Measurements from ENCODE around the gene APOBEC3H.

APOBEC3H gene

DNA sequence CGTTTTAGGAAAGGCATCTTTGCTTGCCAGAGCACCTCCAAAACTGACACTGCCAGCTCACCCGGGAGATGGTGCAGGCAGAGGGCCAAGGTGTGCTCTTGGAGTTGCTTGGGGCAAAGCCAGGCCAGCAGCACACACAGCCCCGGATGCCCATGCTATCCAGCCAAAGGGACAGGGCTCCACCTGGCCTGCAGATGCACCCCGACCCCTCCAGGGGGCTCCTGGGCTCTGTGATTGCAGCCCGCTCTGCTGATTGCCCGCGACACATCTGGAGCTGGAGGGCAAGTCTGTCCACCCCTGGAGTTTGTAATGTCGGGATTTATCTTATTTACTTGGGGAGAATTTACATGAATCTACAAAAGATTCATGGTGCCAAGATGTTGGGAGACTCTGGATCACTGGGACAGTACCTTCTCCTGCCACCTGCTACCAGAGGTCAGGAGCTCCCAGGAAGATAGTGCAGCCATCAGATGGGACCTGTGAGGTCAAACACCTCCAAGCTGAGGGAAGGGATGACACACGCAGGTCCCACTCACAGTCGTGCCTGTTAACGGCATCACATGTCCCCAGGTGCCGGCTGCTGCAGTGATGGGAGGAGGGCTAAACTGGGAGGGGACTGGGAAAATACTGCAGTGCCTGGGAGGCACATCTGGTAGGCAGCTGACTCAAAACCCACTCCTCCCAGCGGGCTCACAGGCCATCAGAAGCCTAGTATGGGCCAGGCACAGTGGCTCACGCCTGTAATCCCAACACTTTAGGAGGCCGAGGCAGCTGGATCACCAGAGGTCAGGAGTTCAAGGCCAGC, 38.2 kb downstream of the APOBEC3H start:
- no peak for DNase-seq (ENCODE audit: low read depth)

DNA sequence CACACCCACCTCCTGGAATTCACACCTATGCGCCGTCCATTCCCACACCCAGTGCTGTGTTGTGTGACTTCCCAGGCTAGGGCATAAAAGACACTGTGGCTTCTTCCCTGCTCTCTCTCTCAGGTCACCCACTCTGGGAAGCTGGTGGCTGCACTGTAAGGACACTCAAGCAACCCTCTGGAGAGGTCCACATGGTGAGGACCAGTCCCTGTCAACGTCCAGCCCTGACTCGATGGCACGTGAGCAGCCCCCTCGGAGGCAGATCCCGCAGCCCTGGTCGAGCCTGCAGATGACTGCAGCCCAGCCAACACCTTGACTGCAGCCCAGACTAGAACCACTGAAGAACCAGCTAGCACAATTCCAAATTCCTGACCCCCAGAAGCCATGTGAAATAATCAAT, 39.3 kb downstream of the APOBEC3H start:
- no peak for DNase-seq (ENCODE audit: low read depth)

DNA sequence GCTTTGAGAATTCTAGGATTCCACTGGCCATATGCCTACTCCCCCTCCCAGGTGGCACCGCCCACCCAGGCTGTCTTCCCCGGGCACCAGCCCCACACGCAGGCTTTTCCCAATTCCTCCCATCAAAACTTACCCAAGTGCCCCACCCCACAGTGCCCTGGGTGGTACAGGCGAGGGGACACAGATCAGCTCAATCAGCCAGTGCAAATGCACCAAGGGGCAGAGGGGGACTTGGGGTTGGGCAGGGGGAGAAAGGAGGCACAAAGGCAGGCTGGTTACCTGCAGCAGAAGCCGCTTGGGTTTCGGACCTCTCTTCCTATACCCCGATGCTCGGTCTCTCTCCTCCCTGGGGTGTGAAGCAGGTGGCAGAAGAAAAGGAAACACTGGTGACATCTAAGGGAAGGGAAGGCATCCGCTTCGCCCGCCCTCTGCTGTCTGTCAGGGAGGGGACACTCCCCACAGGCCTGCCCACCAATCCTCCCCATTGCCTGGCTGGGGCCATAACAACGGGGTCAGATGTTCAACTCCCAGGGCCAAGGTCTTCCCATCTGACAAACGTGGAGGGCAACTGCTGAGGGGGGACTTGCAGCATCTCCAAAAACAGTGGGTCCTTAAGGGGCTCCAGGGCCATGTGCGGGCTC, 41.4 kb downstream of the APOBEC3H start:
- no peak for DNase-seq (ENCODE audit: low read depth)

DNA sequence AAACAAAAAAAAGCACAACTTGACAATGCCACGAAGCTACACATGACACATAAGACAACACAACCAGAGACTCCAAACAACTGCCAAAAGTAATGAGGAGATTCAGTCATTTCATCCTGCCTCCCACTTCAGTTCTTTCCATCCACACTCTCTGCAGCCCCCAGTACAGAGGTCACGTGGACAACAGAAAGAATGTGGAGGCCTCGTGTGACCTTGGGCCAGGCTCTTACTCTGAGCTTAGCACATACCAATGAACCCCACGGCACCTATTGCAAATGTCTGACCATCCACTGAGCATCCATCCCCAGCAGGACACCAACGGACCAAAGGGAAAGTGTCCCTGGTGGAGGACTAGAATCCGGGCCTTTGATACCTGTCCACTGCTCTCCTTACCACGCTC, 42.9 kb downstream of the APOBEC3H start:
- DNase-seq (ENCODE audit: low read depth): no peak

DNA sequence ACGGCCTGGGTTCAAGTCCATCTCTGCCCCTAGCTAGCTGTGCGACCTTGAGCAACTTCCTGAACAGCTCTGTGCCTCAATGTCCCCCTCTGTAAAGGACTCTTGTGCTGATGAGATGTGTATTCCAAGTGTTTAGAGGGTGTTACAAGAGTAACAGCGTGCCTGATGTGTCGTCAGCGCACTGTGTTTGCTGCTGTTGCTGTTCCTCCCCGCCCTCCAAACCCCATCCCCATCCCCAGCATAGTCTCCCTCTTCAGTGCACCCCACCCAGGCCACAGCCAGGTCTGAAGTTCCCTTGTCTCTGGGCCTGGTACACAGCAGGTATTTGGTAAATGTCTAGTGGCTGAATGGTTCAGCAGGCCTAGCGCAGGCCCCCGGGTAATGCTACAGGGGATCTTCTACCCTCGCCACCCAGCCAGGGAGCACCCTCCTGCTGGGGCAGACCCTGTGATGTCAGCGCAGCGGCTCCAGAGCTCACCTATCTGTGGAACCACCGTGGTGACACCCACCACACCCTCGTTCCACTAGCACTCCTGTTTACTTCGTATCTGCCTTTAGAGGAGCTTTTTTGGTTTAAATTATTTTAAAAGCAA, 45.1 kb downstream of the APOBEC3H start:
- DNase-seq (ENCODE audit: low read depth): no peak

DNA sequence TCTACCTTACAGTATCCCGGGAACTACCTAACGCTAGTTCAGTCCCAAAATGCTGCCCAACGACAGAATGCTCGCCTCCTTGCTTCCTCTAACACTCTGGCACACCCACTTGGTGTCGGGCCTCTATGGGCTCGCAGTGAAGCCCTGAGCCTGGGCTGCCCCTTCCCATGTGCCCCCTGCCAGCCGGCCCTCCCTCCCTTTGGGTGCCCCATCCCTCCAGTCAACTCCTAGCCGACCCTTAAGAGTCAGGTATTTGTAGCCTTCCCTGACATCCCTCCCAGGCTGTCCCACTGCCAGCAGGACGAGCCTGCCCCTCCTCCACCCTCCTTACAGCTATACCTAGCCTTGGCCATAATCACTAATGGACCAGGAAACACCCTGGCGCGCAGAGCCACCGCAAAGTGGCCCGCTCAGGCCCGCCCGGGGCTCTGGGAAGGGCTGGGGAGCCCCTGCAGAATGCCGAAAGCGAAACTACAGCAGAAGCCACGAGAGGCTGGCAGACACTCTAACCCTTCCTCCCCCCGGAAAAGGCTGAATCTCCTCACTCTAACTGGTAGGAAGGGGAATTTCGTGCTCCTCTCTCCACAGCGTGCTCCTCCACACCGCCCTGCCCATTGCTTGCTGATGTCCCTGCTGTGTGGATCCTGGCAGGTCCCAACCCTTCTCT, 47.2 kb downstream of the APOBEC3H start:
- peak; percentile 31 for DNase-seq (ENCODE audit: low read depth)

DNA sequence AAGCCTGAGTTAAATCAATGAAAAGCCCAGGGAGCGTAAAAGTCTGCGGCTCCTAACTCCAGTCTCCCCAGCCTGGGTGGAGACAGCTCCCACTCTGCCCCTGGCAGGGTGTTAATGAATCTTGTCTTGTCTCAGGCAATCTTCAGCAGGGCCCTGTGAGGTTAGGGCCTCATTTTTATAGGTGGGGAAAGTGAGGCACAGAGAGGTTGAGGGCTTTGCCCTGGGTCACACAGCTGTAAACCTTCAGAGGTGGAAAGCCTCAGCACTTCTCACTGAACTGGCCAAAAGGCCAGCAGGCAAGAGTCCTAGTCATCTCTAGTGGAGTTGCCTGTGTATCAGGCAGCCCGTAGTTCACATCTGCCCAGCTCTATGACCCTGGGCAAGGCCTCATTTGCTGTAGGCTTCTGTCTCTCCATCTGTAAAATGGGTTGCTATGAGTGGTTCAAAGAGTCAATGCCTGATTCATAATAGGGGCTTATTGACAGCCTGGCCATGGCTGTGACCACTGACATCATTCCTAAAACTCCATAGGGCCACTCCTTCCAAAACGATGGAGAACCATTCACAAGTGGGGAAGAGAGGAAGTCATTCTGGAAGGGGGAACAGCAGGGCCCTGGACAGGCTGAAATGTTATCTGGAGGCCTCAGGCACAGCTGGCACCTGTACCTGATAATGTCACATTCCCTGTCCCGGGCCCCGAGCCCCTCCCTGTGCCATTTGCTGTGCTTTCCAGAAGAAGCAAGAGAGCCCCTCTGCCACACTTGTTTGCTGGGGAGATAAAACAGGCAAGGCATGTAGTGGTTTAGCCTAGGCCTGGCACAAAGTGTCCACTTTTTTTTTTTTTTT, 49.4 kb downstream of the APOBEC3H start:
- DNase-seq (ENCODE audit: low read depth): no peak

DNA sequence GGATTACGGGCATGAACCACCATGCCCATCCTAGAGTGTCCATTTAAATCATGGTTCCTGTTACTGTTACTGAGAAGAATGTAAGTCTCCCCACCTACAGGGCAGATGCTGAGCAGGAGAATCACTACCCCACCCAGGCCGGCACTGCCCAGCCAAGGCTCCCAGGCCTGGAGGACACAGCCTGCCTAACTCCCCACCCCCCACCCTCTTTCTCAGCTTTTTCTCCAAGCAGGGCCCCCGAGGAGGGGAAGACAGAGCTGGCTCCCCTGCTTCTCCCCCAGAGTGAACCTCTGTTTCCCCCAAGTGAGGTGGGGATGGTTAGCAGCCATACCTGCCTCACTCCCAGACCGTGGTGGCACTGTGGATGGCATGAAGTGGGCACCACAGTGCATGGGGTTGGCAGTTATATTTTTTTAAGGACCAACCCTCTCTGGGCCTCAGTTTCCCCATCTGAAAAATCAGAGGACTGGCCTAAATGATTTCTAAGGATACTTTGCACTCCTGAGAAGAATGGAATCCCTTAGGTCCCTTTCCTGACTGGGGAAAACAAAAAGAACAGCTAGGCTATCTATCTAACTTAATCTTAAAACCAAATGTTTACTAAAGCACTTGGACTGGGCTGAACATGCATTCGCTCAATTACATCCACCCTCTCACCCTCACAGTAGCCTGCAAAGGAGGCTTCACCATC, 50.4 kb downstream of the APOBEC3H start:
- DNase-seq (ENCODE audit: low read depth): no peak

DNA sequence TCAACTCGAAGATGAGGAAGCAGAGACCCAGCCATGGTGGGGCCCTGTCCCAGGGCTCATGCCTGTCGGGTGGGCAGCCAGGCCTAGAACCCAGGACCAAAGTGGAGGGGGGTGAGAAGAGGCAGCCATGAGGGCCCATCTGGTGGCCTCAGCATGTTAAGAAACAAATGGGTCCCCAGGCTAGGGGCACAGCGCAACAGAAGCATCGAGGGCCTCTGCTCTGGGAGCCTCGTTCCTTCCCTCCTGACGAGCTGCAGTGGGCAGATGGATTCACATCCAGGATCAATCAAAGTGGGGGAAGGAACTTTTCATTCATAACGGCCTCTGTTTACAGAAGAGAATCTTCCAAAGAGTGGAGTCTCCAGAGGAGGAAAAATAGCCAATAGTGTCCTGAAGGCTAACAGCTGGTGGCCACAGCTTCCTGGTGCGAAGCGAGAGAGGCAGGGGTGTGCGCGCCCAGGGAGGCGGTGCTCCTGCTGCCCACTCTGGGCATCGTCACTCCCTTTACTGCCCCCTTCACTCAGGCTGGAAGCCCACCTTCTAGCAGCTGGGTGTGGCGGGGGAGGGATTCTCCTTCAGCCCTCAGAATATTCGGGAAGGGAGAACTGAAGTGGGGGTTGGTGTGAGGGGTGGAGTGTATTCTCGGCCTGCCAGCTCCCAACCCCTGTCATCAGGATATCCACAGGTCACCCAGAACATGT, 51.1 kb downstream of the APOBEC3H start:
- no peak for DNase-seq (ENCODE audit: low read depth)

DNA sequence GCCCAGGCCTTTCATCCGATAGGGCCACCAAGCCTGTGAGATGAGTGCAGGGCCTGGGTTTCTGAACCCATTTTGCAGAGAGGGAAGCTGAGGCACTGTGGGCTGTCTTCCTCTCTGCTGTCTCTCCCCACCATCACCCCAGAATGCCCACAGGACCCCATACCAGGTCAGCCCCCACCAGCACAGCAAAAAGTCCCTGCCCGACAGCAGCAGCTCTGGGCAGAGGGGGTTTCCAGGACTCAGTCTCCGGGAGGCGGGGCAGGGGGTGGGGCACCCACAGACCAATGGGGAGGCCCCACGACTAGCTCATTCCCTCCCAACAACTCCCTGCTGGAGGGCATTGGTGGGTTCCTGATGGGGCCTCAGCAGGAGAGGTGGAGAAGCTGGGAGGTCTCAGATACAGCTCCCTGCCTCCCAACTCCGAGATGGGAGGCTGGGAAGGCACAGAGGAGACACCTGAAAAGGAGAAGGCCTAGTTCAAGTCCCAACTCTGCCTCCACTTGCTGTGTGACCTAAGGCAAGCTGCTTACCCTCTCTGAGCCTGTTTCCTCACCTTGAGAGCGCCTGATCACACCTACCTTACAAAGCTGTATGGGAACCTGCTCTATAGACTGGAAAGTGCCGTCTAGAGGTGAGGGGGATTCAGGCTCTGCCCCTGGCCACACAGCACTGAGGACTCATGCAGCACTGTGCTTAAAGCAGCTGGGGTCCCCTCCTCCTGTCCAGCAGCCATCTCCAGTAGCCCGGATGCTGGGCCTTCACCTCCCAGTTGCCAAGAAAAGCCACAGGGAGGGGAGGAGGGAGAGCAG, 51.9 kb downstream of the APOBEC3H start:
- DNase-seq (ENCODE audit: low read depth): peak; percentile 50

DNA sequence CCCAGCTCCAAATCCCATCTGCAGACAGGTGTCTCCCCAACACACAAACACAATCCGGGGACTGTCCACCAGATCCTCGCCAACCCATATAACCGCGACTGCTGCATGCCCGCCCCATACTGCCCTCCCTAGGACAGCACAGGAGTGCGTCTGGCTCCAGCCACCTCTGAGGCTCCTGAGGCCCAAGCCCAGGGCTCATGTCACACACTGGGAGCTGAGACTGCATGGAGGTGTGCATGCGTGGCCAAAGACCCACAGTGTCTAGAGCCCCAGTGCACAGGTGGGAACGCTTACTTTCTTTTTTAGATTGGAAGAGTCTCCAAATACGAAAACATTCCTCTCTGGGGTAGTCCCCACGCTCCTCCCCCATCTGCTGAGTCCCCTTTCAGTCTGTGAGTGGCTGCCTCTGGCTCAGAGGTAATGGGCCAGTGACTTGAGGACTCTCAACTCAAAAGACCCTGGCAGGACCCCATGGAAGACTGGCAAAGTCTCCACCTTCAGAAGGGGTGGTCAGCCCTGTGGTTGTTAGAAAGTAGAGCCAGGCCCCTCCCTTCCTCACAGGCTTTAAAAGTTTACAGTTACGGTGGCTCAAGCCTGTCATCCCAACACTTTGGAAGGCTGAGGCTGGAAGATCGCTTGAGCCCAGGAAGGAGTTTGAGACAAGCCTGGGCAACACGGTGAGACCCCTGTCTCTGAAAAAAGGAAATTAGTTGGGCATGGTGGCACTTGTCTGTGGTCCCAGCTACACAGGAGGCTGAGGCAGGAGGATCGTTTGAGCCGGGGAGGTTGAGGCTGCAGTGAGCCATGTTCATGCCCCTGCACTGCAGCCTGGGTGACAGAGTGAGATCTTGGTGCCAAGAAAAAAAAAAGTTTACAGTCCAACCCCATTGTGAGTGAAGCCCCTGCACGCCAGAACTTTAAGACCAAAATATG, 53.1 kb downstream of the APOBEC3H start:
- DNase-seq (ENCODE audit: low read depth): no peak

DNA sequence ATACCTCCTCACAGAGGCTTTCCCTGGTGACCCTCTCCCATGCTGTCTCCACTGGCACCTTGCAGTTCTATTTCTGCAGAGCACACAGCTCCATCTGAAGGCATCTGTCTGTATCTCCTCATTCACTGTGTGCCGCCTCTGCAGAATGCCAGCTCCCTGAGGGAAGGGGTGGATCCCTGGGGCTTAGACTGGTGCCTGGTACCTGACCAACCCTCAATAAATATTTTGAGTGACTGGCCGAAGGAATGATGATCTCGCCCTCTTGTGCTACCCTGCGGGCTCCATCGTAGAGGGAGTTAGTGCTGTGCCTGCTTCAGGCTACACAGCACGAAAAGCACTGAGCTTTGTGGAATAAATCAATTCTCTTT, 53.8 kb downstream of the APOBEC3H start:
- no peak for DNase-seq (ENCODE audit: low read depth)

DNA sequence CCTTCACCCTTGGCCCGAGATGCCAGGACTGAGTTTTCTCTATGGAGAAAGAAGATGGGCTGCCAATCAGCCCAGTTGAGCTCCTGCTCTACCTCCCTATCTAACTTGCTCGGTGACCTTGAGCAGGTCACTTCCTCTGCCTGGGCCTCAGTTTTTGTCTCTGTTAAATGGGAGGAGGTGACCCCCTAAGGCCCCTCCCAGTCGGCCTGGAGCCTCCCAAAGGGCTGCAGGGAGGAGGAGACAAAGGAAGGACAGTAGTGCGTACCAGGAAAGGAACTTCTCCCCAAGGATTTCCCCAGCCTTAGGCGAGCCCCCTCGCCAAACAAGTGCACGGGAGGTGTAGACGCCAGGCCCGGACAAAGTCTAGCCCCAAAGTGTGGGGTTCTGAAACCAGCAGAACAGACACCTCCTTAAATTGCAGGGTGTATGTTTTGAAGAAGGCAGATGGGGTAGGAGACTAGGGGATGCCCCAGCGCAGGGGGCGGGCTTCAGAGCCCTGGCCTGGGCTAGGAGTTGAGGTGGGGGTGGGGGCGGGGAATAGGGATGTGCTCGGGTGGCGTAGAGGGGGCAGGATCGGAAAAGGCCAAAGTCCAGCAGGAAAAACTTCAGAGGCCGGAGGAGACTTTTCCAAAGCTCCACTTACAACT, 54.4 kb downstream of the APOBEC3H start:
- DNase-seq (ENCODE audit: low read depth): no peak

DNA sequence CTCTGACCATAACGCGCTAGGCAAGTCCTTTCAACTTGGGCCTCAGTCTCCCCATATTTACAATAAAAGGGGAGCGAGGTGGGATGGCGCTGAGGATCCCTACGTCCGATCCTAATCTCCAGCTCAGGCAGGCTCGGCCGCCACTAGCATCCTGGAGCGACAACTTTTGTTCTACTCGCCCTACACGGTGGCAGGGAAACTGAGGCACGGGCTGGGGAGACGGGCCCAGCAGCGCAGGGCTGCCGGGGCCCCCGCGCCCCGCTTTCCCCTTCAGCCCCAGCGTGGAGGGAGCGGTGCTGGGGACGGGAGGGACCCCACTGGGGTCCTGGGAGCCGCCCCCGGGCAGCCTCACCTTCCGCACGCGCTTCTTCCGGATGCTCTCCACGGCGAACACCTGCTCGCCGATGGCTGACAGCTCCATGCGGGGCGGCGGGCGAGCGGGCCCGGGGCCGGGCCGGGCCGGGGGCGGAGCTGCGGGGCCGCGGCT, 55.0 kb downstream of the APOBEC3H start:
- no peak for DNase-seq (ENCODE audit: low read depth)

DNA sequence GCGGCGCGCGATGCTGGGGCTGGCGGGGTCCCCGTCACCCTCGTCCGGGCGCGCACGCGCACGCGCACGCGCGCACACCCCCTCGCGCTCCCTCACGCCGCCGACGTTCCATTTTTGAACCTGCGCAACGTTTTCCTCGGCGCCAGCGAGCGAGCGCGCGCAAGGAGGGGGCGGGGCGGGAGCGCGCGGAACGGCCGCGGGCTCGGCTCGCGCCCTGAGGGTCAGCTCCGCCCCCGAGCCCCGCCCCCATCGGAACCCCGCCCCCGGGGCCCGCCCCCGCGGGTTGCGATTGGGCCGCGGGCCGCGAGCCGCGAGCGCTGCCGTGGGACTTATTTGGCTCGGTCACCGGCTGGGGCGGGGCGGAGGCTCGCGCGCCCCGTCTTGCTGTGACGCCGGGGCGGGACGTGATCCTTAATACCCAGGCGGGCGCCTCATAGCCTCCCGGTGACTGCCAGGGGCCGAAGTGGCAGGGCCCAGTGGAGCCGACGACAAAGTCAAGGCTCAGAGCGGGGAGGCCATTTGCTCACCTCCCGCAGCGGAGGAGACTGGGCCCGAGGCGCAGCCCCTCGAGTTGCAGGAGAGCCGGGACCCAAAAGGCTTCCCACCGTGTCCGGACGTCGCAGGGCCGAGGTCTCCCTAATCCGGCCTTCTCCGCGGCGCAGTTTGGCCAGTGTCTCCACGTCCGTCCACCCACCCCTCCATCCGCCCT, 55.6 kb downstream of the APOBEC3H start, which contains the start of gene CBX7:
Gene CBX7, minus strand, starts transcription at position 170 of the 709 bp plus-strand sequence. CDS start 236 bp downstream, outside the sequence.
- peak; percentile 97 for DNase-seq (ENCODE audit: low read depth)

DNA sequence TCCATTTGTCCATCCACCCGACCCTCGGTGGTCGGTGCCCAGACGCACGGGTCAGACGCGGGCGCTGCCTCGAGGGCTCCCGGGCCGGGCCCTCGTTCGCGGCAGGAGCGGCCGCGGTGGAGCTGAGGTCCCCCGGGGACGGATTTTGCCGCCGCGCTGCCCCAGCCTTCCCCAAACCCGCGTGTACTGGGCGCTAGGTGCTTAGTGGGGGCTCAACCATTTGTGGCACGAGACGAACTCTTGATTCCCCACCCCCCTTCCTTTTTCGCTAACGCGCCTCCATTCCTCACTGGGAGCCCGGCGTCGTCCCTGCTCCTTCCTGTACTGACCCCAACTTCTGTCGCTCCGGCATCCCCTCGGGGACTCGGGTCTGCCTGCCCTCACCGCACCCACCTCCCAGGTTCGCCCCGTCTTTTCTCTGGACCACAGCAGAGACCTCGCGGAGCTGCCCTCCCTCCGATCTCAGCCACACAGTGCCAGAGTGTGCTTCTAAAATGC, 56.2 kb downstream of the APOBEC3H start:
- no peak for DNase-seq (ENCODE audit: low read depth)

Data from activated T-helper 1 cell treated with Interleukin-2 at 50 U/mL for 16 hours (primary cell).